KOPT-K1 (cell line): ENCODE measurements around the gene USP15.
A peak's percentile ranks its signal among the peaks of the same experiment; 100 is the strongest.

Experiments used
- H3K27ac ChIP-seq: fragments of 200-600 bp; sonication (generic); 2 replicates; pipeline ENCODE4 v1.5.1; 2016; ENCODE audit warnings: antibody characterized with exemption, mild to moderate bottlenecking, low read depth, low read length; ENCODE audit not compliant: poor library complexity, severe bottlenecking
- H3K36me3 ChIP-seq: fragments of 200-600 bp; sonication (generic); 2 replicates; pipeline ENCODE4 v1.5.1; 2017; ENCODE audit warnings: antibody characterized with exemption, mild to moderate bottlenecking, low read length, moderate library complexity; ENCODE audit not compliant: insufficient read depth
- H3K9me3 ChIP-seq: fragments of 200-600 bp; sonication (generic); 2 replicates; pipeline ENCODE4 v1.5.1; 2017; ENCODE audit warnings: antibody characterized with exemption, low read length, mild to moderate bottlenecking; ENCODE audit not compliant: insufficient read depth, poor library complexity, severe bottlenecking

USP15 gene

GRCh38 chr12:62259993-62260732 is at the start of gene USP15:
TSS of gene USP15 (plus strand) at chr12:62260404. CDS start at chr12:62260415, 11 bp downstream.
- peak within 1 kb of the TSS; percentile 98 for H3K27ac ChIP-seq
- H3K9me3 ChIP-seq, result no peaks in the 10 kb centered on the region
- H3K36me3 ChIP-seq, result no peaks in the 10 kb centered on the region; the same call in 1 of the 2 replicates

- no peaks in the 10 kb centered on the region for H3K36me3 ChIP-seq
- no peak overlapping the region for H3K27ac ChIP-seq
- peaks cover 4% of the 10 kb centered on the region for H3K9me3 ChIP-seq
Observed at GRCh38 chr12:62210422-62210821, 49.8 kb upstream of the USP15 start.

- Histone ChIP-seq H3K9me3 (no peaks in the 10 kb centered on the region), H3K27ac (no peak overlapping the region), H3K36me3 (no peaks in the 10 kb centered on the region)
Observed at GRCh38 chr12:62211510-62211909, 48.7 kb upstream of the USP15 start.

GRCh38 chr12:62214846-62215245 is 45.4 kb upstream of the USP15 start:
- no peak overlapping the region for H3K27ac ChIP-seq
- H3K36me3 ChIP-seq, result no peaks in the 10 kb centered on the region
- no peaks in the 10 kb centered on the region for H3K9me3 ChIP-seq

DNA sequence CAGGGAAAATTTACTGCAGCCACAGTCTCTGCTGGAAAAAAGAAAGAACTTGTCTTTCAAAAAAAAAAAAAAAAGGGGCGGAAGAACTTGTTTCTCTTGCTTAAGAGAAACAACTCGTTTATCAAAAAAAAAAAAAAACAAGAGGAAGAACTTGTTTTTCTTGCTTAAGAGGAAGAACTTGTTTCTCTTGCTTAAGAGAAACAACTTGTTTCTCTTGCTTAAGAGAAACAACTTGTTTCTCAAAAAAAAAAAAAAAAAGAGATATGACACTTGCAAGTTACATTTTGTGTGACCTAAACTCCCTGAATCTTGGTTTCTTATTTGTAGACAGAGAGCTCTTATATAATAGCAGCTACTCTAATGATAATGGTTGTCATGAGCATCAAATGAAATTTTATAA is 44.7 kb upstream of the USP15 start:
- H3K9me3 ChIP-seq, result no peaks in the 10 kb centered on the region
- no peaks in the 10 kb centered on the region for H3K36me3 ChIP-seq
- no peak overlapping the region for H3K27ac ChIP-seq

DNA sequence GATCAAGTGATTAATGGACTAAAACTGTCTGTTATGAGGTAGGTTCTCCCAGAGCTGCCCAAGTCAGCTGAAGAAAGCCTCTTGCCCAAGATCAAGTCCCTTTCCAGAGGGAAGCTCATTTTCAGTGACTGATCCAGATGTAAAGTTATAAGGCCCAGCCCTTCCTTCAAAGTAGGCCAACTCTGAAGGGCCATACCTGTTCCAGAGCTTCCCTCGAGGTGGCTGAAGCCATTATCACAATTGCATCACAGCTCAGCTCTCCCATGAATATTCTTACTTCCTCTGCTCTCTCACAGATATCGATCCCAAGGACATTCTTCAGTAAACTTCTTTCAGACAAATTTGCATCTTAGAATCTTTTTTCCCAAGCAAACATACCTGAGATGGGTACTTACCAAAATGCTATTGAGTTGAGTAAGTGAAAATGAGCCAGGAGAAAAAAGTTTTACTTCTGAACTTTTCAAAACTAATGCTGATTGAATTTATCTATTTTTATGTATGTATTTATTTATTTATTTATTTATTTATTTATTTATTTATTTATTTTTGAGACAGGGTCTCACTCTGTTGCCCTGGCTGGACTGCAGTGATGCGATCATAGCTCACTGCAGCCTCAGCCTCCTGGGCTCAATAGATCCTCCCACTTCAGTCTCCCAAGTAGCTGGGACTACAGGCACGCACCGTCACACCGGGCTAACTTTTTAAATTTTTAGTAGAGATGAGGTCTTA is 42.6 kb upstream of the USP15 start:
- Histone ChIP-seq H3K36me3 (no peaks in the 10 kb centered on the region), H3K9me3 (no peaks in the 10 kb centered on the region), H3K27ac (no peak overlapping the region)

GRCh38 chr12:62221107-62221506 is 39.1 kb upstream of the USP15 start:
- Histone ChIP-seq H3K27ac (no peak overlapping the region), H3K36me3 (no peaks in the 10 kb centered on the region), H3K9me3 (no peaks in the 10 kb centered on the region)

GRCh38 chr12:62224601-62225000 is 35.6 kb upstream of the USP15 start:
- Histone ChIP-seq H3K36me3 (no peaks in the 10 kb centered on the region), H3K9me3 (no peaks in the 10 kb centered on the region), H3K27ac (no peak overlapping the region)

DNA sequence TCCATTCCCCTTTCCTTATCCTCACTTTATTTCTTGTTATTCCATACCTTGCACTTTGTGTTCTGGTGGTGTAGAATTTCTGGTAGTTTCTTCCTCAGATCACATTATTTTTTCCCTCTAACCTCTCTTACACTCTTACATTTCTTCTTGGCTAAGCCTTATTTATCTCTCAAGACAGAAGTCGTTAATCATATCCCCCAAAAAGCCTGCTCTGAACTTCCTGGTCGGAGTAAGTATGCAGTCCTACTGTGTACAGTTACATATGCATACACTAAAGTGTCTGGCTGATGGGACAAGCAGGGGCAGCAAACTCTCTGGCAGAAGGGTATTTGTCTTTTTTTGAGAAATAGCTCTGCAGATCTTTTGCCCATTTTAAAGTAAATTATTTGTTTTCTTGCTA is 33.1 kb upstream of the USP15 start:
- Histone ChIP-seq H3K36me3 (no peaks in the 10 kb centered on the region), H3K9me3 (no peaks in the 10 kb centered on the region), H3K27ac (no peak overlapping the region)

DNA sequence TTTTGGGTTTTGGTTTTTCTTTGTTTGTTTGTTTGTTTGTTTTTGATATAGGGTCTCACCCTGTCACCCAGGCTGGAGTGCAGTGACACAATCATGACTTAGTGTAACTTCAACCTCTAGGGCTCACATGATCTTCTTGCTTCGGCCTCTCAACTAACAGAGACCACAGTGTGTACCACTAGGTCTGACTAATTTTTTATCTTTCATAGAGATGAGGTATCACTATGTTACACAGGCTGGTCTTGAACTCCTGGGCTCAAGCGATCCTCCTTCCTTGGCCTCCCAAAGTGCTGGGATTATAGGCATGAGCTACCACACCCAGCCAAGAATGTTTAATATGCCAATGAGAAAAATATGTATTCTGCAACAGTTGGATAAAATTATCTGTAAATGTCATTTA is 29.6 kb upstream of the USP15 start:
- no peaks in the 10 kb centered on the region for H3K9me3 ChIP-seq
- no peaks in the 10 kb centered on the region for H3K36me3 ChIP-seq
- no peak overlapping the region for H3K27ac ChIP-seq

DNA sequence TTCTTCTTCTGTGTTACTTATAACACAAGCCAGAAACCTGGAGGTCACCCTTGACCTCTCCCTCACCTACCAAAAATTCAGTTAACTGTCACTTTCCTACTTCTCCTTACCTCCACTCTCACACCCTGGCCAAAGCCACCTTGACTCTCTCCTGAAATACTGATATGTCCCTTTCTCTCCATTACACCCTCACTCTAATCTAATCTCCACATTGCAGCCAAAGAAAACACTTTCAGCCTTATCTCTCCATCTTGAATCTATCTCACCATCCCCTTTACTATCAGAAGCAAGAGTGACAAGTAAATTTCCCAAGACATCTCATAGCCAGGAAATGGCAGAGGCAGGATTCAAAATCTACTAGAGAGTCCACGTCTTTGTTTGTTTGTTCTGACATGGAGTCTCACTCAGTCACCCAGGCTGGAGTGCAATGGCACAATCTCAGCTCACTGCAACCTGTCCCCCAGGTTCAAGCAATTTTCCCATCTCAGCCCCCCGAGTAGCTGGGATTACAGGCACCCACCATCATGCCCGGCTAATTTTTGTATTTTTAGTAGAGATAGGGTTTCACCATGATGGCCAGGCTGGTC is 28.0 kb upstream of the USP15 start:
- Histone ChIP-seq H3K27ac (no peak overlapping the region), H3K36me3 (no peaks in the 10 kb centered on the region), H3K9me3 (peaks cover 6% of the 10 kb centered on the region)

DNA sequence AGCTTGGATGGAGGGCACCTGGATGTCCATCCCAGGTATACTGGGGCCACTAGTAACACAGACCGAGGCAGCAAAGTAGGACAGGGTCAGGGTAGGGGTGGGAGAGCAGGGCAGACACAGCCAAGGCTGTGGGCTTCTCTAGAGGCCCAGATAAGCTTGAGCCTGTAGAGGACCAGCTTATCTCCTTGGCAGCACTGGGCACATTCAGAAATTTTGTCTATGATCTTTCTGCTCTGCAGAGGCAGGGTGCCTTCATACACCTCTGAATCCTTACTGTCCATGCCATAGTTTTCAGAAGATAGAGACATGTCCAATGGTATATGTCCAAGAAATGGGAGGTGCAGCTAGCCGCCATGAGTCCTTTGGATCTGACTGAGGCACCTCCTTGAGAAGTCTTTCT is 26.4 kb upstream of the USP15 start:
- H3K27ac ChIP-seq, result no peak overlapping the region
- H3K36me3 ChIP-seq, result no peaks in the 10 kb centered on the region
- peaks cover 12% of the 10 kb centered on the region for H3K9me3 ChIP-seq

GRCh38 chr12:62239571-62239970 is 20.6 kb upstream of the USP15 start:
- H3K27ac ChIP-seq, result no peak overlapping the region
- peaks cover 12% of the 10 kb centered on the region for H3K9me3 ChIP-seq
- H3K36me3 ChIP-seq, result no peaks in the 10 kb centered on the region

GRCh38 chr12:62247281-62248045 is 12.7 kb upstream of the USP15 start:
- no peak overlapping the region for H3K27ac ChIP-seq
- no peaks in the 10 kb centered on the region for H3K9me3 ChIP-seq
- H3K36me3 ChIP-seq, result peaks cover 2% of the 10 kb centered on the region; the same call in 1 of the 2 replicates

DNA sequence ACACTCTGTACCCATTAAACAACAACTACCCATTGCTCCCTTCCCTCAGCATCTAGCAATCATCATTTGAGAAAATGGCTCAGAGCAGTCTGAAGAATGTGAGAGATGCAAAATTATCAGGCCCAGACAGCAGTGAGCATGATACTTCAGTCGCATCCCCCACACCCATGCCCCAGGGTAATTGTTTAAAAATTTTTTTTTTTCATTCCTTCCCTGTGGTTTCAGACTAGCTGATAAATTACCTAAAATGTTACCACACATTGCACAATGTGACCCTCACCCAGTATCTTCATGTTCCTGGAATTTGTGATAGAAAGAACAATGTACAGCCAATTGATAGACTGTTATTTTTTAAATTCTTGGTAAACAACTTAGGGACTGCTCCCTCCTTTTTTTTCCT is 11.3 kb upstream of the USP15 start:
- no peaks in the 10 kb centered on the region for H3K9me3 ChIP-seq
- H3K36me3 ChIP-seq, result peaks cover 15% of the 10 kb centered on the region; the same call in 1 of the 2 replicates
- H3K27ac ChIP-seq, result no peak overlapping the region
